Iris pigment epithelial cell (primary cell): ENCODE measurements around the gene ACRBP.
"Not testable (repeated sequence)": the region's sequence is repeated elsewhere in the genome, so short reads cannot be mapped to it uniquely, and the experiment has no call there.

Source experiments
- DNase-seq: peaks from one replicate; pipeline ENCODE4 v3.0.0-alpha.2; 2011; ENCODE audit warnings: low read depth

Gene ACRBP

DNA sequence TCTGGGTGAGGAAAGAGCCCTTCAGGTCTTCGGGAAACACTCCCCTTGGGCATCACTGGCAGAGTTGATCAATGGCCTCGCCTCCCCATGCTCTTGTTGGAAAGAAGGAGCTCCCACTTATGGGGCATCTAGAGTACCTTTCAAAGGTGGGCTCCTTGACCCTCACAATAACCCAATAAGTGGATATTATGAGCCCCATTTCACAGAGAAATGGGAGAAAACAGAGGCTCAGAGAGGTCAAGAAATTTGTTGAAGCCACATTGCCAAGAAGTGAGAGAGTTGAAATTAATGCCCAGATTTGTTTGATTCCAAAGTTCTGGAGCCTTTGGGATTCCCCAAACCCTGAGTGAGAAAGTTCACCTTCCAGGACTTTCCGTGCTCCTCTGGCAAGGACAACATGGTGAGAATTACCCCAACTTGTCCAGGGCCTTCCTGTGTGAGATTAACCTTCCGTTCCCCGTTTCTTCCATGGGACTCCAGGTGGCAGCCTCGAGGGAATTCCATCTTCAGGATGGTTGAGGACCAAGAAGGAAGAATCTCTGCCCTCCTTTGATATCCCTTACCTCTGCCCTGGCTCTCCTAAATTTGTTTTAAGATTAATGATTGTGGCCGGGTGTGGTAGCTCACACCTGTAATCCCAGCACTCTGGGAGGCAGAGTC is 32.6 kb downstream of the ACRBP start:
- no peak for DNase-seq

GRCh38 chr12:6613776-6614512 is 33.3 kb downstream of the ACRBP start:
- DNase-seq: peak; percentile 95

DNA sequence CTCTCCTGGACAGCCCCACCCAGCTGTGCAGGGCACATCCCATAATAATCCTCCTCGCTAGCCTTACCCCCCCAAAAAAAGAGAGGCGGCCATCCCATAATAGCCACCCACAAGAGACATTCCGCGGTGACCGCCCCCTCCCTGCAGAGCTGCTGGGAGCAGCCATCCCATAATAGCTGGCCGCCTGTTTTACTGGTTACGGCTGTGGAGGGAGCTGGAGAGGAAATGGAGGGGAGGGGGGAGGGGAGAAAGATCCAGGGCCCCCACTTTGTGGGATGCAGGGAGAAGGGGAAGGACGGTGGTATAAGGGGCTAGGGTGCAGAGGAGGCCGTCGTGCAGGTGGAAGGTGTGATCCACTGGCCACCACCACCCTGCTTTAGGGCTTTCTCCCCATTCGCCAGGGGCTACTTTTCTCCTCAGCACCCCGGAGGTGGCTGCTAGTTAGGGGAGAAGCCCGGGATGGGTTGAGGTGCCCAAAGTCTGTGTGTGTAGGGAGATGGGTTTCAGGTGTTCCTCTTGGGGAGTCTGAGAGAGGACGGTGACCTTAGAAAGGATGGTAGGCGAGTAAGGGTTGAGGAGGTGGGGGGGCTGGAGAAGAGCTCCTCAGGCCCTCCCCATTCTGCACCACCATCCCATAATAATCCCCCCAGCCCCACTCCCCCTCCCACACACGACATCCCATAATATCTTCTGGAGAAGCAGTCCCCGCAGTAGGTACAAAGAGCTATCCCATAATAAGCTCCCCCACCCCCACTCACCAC is 34.0 kb downstream of the ACRBP start:
- peak; percentile 73 for DNase-seq

DNA sequence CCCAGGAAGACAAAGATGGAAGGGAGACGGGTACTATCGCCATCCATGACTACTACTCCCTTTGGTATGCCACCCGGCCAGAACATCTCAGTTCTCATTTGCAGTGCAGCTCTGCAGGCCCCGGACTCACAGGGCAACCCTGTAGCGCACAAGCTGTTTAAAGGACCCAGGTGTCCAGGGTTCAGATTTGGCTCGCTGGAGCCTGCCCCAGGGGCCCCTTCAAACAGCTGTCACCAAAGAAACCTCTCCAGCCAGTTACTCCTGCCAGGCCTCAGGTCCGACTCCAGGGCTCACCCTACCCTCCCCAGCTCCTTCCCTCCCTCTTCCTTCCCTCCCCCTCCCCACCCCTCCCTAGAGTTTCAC is 34.6 kb downstream of the ACRBP start:
- no peak for DNase-seq

- no peak for DNase-seq
Measured at GRCh38 chr12:6612247-6612646, 35.0 kb downstream of the ACRBP start.

DNA sequence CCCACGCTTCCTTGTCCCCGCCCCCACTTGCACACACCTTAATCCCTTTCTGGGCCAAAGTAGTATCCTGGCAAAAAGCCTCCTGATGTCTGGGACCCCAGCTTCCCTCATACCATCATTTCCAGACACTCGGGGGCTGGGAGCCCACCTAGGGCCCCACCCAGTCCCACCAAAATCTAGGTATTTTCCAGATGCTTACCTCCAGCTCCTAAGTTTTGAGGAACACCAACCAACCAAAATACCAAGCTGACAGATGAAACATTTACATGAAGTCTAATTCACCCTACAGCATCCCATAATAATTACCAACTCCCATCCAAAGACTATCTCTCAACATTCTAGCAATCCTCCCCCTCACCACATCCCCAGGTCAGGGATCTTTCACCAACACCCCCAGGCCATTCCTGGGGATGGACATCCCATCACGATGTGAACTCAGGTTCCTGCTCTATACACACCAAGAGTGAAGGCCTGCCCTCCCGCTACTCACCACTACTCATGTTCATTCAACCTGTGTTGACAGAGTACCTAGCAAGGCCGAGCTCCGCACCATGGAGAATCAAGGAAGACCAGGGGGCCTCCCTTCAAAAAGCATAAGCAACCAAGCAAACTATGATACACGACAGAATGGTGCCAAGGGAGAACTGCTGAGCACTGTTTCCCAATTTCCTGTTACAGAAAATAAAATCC is 38.5 kb downstream of the ACRBP start:
- DNase-seq: no peak

DNA sequence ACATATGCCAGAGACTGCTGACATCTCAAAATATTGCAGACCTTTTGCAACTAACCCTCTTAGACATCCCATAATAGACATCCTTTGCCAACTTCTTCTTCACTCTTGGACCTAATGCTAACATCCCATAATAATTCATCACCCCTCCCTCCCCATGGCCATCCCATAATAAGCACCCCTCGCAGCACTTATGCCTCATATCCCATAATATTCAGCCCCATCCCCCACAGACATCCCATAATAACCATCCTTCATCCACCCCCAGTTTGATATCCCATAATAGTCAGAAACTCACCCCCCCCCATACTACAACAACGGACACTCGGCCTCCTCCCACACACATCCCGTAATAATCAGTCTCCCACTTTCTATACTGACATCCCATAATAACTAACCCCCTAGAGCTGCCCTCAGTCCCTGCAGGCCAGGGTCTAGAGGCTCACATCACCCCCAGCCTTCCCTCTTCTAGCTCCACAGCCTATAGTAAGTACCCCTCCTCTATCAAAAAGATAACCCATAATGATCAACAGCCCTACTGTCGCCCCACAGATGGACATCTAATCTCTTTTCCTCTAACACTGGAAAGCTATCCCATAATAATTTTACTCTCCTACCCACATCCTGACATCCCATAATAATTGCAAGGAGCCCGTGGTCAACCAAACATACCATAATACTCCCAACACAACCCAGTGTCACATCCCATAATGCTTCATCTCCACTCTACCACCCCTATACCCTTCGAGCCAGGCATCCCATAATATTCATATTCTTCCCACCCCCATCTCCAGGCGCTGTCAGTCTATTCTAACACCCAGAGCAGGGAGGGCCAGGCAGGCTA is 39.3 kb downstream of the ACRBP start:
- DNase-seq: no peak

GRCh38 chr12:6606331-6607131 is 40.7 kb downstream of the ACRBP start:
- no peak for DNase-seq

DNA sequence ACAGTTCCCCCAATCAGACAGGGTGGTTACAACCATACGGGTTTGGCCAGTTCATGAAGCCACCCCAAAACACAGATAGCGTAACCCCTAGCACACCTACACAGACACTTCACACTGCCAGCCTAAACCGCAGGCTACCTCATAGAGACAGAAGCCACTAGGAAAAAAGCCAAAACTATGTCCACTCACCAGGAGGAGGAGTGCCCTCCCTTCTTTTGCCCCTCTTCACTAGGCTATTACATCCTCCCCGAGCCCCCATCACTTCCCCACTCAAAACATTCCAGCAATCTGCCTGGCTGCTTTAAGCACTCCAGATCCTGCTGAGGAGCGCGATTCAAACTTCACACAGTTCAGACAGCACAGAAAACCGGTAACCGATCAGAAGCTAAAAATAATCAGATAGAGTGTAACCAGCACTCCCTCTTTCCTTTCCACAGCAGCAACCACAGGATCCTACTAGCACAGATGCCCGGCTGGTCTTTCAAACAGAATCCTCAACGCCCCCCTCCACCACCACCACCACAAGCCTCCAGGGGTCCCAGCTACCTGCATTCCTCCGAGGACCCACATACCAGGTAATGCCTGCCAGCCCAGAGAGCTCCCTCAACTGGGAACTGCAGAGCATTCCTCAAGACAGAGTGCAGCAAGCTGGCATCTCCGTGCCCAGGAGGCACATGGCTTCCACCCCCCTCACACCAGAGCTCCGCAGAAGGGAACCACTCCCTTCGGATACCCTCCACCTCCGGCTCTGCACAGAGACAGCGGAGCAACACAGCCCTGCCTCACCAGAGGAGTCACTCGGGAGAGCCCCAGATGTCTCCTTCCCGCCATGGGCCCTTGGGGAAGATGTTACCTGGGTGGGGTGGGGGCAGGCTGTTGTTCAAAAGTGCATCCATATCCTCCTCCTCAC is 41.6 kb downstream of the ACRBP start:
- no peak for DNase-seq

DNA sequence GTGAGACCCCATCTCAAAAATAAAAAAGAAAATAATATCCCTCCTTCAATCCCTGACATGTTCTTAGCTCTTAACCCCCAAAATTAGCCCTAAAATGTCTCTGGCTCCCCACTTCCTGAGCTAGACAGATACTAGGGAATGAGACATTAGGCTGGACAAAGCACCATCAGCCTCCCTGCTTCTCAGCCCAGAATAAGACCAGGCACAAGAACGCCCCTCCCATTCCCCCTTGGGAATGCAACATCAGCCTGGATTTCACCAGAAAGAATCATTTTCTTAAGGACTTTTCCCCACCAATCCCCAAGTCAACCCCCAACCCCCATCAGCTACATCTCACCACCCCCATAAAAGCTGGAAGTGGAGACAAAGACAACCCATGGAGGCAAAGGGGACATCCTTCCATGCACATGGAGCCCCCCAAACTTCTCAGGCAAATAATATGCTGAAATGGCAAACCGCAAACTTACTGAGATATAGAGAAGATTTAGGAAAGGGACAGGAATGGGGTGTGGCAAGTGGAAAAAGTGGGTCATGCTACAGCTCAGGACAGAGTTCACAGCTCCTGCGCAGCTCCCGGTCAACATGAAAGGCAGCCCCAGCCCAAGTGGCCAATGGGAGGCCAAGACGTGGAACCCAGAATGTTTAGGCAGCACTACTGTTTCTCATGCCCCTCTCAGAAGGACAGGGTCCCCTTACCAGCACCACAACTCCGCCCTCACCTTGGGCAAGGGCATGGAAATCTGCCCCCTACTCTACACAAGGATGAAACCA is 42.8 kb downstream of the ACRBP start:
- DNase-seq: no peak

- no peak for DNase-seq
Measured at GRCh38 chr12:6603095-6603567, 44.1 kb downstream of the ACRBP start.

DNA sequence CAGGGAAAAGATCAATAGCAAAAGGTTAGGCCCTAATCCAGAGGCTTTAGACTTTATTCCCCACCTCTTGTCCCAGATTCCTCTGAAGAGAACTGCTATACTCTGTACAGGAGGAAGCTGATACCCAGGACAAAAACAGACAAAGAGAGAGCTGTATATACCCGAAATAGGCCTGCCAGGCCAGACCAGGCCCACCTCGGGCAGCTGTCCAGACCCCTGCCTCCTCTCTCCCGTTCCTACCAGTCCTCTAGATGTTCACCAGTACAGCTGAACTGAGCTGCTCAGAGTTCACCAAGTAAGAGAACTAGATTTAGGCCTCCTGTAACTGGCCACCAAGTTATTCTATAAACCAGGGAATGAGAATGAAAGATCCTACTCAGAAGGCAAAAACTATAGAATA is 44.7 kb downstream of the ACRBP start:
- DNase-seq: no peak

- not testable (repeated sequence) for DNase-seq
Measured at GRCh38 chr12:6595673-6596072, 51.6 kb downstream of the ACRBP start.

- no peak for DNase-seq
Measured at GRCh38 chr12:6592087-6592486, 55.1 kb downstream of the ACRBP start.
